Thoracic aorta (tissue), 2 donors: ENCODE results near the gene CBX1. TPM values are rescaled to one million over a fixed set of nuclear protein-coding genes. Genes with fewer than 3 reads are reported as not detected.

Experiments used
- ATAC-seq: fragments of 150-250 bp; one replicate; pipeline ENCODE4 v1.8.0; 2017; ENCODE audit warnings: low read depth; ENCODE audit not compliant: insufficient number of reproducible peaks, low FRiP score
- DNase-seq: peaks from one replicate; pipeline ENCODE4 v3.0.0-alpha.2; 2020; ENCODE audit warnings: low spot score
- H3K27ac ChIP-seq, 2 donors: fragments of 200-600 bp; sonication (generic); 1 replicate in 1 of 2; 2 replicates in 1 of 2; pipeline ENCODE4 v1.5.1; 2016; ENCODE audit warnings: mild to moderate bottlenecking in 2 of 2, moderate library complexity in 2 of 2
- H3K27me3 ChIP-seq: fragments of 200-600 bp; sonication (generic); replicated peaks from 2 replicates; pipeline ENCODE4 v1.6.0; 2016; ENCODE audit warnings: mild to moderate bottlenecking; ENCODE audit not compliant: insufficient read depth
- H3K36me3 ChIP-seq: fragments of 200-600 bp; sonication (generic); one replicate; pipeline ENCODE4 v1.5.1; 2016
- H3K4me1 ChIP-seq, 2 donors: fragments of 200-600 bp; sonication (generic); 1 replicate in 1 of 2; 2 replicates in 1 of 2; pipeline versions ENCODE4 v1.5.1 to v1.6.0; 2016; ENCODE audit warnings: low read depth in 2 of 2, mild to moderate bottlenecking in 1 of 2; ENCODE audit not compliant: control insufficient read depth in 1 of 2
- H3K4me3 ChIP-seq: fragments of 200-600 bp; sonication (generic); 2 replicates; pipeline ENCODE4 v1.5.1; 2016; ENCODE audit warnings: mild to moderate bottlenecking
- H3K9me3 ChIP-seq: fragments of 200-600 bp; sonication (generic); 2 replicates; pipeline ENCODE4 v1.5.1; 2016
- total RNA-seq, 2 donors: library from RNA; depleted of rRNA; stranded (reverse); fragments of >200 nt; gene quantifications; one replicate each; pipeline versions ENCODE4 v1.1.0 to v1.2.3, GENCODE V29; 2016
- TF ChIP-seq, protein P1 (sequence below): fragments of 200-600 bp; sonication (generic); IDR thresholded peaks from one replicate; pipeline ENCODE4 v1.5.1; 2019; ENCODE audit warnings: antibody characterized with exemption

CBX1 gene
- total RNA-seq, 2 donors from 2014 or later, result 35.7 to 36.1 TPM

DNA sequence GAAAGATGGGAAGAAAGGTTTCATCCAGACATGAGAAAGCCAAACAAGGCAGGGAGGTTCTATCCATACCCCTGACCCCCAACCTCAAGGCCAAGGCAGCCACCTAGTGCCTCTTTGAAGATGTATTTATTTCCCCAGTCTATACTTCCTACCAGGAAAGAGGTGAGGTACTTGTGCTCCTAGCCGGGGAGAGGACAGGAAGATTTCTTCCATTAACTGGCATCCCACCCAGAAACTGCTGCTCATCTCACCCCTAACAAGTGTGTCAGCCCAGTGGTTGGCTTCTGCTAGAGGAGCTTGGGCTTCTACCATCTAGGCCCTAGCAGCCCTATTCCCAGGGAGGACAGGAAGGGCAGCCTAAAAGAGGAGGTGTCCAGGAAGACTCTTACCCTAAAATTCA is 72.5 kb downstream of the CBX1 start:
- Histone ChIP-seq H3K4me1 (peaks cover 15 to 35% of the 10 kb centered on the region in 2 donors), H3K9me3 (no peaks in the 10 kb centered on the region), H3K27me3 (no peaks in the 10 kb centered on the region), H3K36me3 (no peaks in the 10 kb centered on the region), H3K4me3 (no peak overlapping the region), H3K27ac (no peak overlapping the region)
- TF ChIP-seq, protein P1, sequence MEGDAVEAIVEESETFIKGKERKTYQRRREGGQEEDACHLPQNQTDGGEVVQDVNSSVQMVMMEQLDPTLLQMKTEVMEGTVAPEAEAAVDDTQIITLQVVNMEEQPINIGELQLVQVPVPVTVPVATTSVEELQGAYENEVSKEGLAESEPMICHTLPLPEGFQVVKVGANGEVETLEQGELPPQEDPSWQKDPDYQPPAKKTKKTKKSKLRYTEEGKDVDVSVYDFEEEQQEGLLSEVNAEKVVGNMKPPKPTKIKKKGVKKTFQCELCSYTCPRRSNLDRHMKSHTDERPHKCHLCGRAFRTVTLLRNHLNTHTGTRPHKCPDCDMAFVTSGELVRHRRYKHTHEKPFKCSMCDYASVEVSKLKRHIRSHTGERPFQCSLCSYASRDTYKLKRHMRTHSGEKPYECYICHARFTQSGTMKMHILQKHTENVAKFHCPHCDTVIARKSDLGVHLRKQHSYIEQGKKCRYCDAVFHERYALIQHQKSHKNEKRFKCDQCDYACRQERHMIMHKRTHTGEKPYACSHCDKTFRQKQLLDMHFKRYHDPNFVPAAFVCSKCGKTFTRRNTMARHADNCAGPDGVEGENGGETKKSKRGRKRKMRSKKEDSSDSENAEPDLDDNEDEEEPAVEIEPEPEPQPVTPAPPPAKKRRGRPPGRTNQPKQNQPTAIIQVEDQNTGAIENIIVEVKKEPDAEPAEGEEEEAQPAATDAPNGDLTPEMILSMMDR, result no peak
- DNase-seq (no peak), ATAC-seq (no peak)

DNA sequence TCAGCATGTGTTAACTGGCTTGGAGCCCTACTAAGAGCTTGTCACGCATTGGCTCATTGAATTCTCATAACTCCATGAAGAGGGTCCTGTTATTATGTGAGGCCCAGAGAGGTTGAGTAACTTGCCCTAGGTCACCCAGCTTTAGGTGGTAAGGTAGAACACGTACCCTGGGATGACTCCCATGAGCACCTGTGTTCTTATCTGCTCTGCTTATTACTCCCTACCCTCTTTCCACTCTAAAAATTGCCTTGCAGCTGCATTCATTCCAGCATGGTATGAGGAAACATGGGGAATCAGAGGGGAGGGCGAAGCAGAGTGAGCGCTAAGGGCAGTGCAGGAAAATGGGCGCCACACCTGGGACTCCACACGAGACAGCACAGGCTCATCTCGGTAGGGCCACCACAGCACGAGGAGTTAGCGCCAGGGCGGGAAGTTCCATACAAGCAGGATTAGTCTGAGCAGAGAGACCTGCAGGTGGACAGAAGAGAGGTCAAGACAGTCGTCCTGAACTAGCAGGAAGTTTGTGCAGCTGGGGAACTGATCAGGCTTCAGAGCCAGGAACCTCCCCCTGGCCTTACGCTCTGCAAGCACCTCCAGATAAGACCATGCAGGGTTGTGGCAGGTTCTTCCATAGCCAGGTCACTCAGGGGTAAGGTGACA is 73.8 kb downstream of the CBX1 start:
- ATAC-seq, result no peak
- DNase-seq, result no peak
- H3K27ac ChIP-seq, result no peak overlapping the region
- TF ChIP-seq, protein P1, result no peak
- H3K9me3 ChIP-seq, result no peaks in the 10 kb centered on the region
- H3K4me1 ChIP-seq, result peaks cover 19 to 44% of the 10 kb centered on the region in 2 donors
- H3K4me3 ChIP-seq, result no peak overlapping the region
- no peaks in the 10 kb centered on the region for H3K36me3 ChIP-seq
- no peaks in the 10 kb centered on the region for H3K27me3 ChIP-seq

DNA sequence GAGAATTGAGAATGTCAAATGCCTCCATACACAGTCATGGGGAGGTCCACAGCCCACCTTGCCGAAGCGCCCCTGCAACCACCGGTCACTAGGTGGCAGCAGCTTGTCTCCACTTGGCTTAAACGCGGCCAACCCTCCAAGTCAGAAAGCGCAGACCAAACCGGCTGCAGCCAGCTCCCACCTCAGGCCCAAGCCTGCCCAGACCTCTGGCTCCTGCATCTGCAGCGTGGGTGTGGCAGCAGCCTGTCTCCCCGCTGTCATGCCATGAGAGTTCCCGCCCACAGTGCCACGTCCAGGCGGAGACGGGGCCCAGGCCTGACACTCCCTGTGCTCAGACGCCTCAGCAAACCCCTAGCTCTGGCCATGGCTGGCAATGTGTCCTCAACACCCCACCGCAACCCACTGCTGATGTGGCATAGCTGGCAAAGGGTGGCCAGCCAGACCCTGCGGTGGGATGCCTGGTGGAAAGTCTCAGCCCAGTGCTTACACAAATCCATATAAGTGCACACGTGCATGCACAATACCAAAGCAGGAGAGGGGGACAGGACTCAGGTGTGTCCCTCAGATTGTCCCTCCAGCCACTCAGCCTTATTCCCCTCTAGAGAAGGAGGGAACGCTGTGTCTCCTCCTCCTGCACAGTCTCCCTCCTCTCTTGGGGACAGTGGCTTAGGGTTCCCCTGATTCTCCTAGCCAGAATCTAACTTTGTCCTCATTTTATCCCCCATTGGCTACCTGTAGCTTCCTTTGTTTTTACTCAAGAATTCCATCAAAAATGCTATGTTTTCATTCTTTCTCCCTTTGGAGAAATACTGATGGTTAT is 74.6 kb downstream of the CBX1 start:
- peak overlapping the region; percentile 74 for H3K4me3 ChIP-seq
- ATAC-seq, result no peak
- no peaks in the 10 kb centered on the region for H3K9me3 ChIP-seq
- no peaks in the 10 kb centered on the region for H3K27me3 ChIP-seq
- H3K4me1 ChIP-seq, result peaks cover 19 to 44% of the 10 kb centered on the region in 2 donors
- TF ChIP-seq, protein P1, result peak; percentile 84
- H3K36me3 ChIP-seq, result no peaks in the 10 kb centered on the region
- peak overlapping the region; percentile 84 to 85 for H3K27ac ChIP-seq
- peak; percentile 56 for DNase-seq

DNA sequence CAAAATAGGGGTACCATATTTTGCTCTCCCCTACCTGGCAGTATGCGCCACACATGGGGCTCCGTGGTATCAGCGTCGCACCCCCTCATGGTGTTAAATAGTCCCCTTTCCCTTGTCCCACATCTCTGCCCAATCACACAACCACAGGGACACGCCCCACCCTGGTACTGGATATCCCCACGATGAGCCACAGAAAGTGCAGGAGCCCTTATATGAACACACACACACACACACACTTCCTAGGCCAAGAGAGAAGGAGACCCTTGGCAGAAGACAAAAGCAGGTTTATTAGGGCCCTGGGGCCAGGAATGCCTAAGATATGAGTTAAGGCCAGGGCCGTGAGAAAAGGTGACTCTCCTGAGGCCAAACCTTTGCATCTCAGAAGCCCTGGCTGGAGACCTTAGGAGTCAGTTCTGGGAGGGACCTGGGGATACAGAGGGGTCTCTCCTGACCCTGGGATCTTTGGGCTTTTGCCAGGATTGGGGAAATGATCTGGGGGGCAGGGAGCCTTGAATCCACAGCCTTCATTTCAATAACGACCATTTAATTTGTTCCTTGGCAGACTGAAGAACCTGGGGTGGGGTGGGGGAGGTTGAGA is 75.3 kb downstream of the CBX1 start:
- Histone ChIP-seq H3K9me3 (no peaks in the 10 kb centered on the region), H3K36me3 (no peaks in the 10 kb centered on the region), H3K27ac (peak overlapping the region; percentile 84 to 85), H3K4me1 (peaks cover 19 to 44% of the 10 kb centered on the region in 2 donors), H3K4me3 (peak overlapping the region; percentile 74), H3K27me3 (no peaks in the 10 kb centered on the region)
- DNase-seq (peak; percentile 17), ATAC-seq (no peak)
- TF ChIP-seq, protein P1, result no peak
